Measurements from ENCODE around the gene ZBTB7C.

ZBTB7C gene

GRCh38 chr18:48044944-48045343 is 364.2 kb downstream of the ZBTB7C start:
- DNase-seq = no peak

- no peak for DNase-seq
Measured at GRCh38 chr18:48043166-48043565, 366.0 kb downstream of the ZBTB7C start.

- DNase-seq = no peak
Measured at GRCh38 chr18:48042431-48042830, 366.8 kb downstream of the ZBTB7C start.

GRCh38 chr18:48040457-48041110 is 368.6 kb downstream of the ZBTB7C start:
- no peak for DNase-seq

- no peak for DNase-seq
Measured at GRCh38 chr18:48039769-48040215, 369.4 kb downstream of the ZBTB7C start.

- DNase-seq = no peak
Measured at GRCh38 chr18:48038636-48039035, 370.5 kb downstream of the ZBTB7C start.

- DNase-seq = no peak
Measured at GRCh38 chr18:48037481-48038271, 371.5 kb downstream of the ZBTB7C start.

- DNase-seq = no peak
Measured at GRCh38 chr18:48036641-48037421, 372.4 kb downstream of the ZBTB7C start.

GRCh38 chr18:48036226-48036625 is 373.0 kb downstream of the ZBTB7C start:
- no peak for DNase-seq

- no peak for DNase-seq
Measured at GRCh38 chr18:48035556-48035860, 373.7 kb downstream of the ZBTB7C start.

- DNase-seq = no peak
Measured at GRCh38 chr18:48034651-48035555, 374.3 kb downstream of the ZBTB7C start.

- DNase-seq = no peak
Measured at GRCh38 chr18:48033790-48034650, 375.2 kb downstream of the ZBTB7C start.

GRCh38 chr18:48032876-48033789 is 376.1 kb downstream of the ZBTB7C start:
- no peak for DNase-seq

GRCh38 chr18:48031641-48032040 is 377.5 kb downstream of the ZBTB7C start:
- DNase-seq = no peak

GRCh38 chr18:48030616-48031480 is 378.3 kb downstream of the ZBTB7C start:
- no peak for DNase-seq

GRCh38 chr18:48029296-48029986 is 379.7 kb downstream of the ZBTB7C start:
- no peak for DNase-seq

GRCh38 chr18:48028696-48029095 is 380.5 kb downstream of the ZBTB7C start:
- DNase-seq = no peak

GRCh38 chr18:48028081-48028480 is 381.1 kb downstream of the ZBTB7C start:
- no peak for DNase-seq

- DNase-seq = no peak
Measured at GRCh38 chr18:48027401-48027963, 381.7 kb downstream of the ZBTB7C start.

Measured in cortex of kidney (tissue), 1 donor.